H1 (cell line): ENCODE data around the gene TOP2A. TPM values are rescaled to one million over a fixed set of nuclear protein-coding genes. Genes with fewer than 3 reads are reported as not detected.

Experiments used
- CTCF ChIA-PET: fragments of 300-600 bp; sonication (Branson Sonifier 250); formaldehyde crosslinking; loops from one replicate; lab custom pipeline; 2021; ENCODE audit not compliant: partially characterized antibody; lab: Charles Lee
- POLR2A ChIA-PET: fragments of 300-600 bp; sonication (Branson Sonifier 250); formaldehyde crosslinking; loops from one replicate; lab custom pipeline; 2021; ENCODE audit warnings: inconsistent platforms; ENCODE audit not compliant: partially characterized antibody; lab: Charles Lee
- DNase-seq, 2 experiments: peaks; one replicate each; pipeline versions ENCODE4 v3.0.0 to v3.0.0-alpha.2; 2010 to 2022; ENCODE audit warnings: low spot score in 2 of 2, low read depth in 1 of 2, mixed read lengths in 1 of 2
- FAIRE-seq: peaks from 2 replicates; lab custom pipeline; 2011; peaks lifted over from hg19 to GRCh38; lab: Jason Lieb, UNC
- H2AFZ ChIP-seq: 2 replicates; pipeline ENCODE4 v1.8.1; 2012; ENCODE audit warnings: low read length, inconsistent platforms
- H2AK5ac ChIP-seq: 2 replicates; pipeline ENCODE4 v1.6.1; 2013; ENCODE audit warnings: low read depth, low read length
- H2BK120ac ChIP-seq: replicated peaks from 2 replicates; pipeline ENCODE3; 2013; ENCODE audit warnings: low read depth, low read length, inconsistent platforms
- H2BK12ac ChIP-seq: 2 replicates; pipeline ENCODE4 v1.6.1; 2013; ENCODE audit warnings: low read depth, low read length
- H2BK15ac ChIP-seq: 2 replicates; pipeline ENCODE4 v1.6.1; 2013; ENCODE audit warnings: low read length
- H2BK20ac ChIP-seq: 2 replicates; pipeline ENCODE4 v1.6.1; 2013; ENCODE audit warnings: low read length
- H2BK5ac ChIP-seq: 2 replicates; pipeline ENCODE4 v1.6.1; 2013; ENCODE audit warnings: low read depth, low read length
- H3K14ac ChIP-seq: 2 replicates; pipeline ENCODE4 v1.6.1; 2013; ENCODE audit warnings: inconsistent platforms; ENCODE audit not compliant: insufficient read length
- H3K18ac ChIP-seq: 2 replicates; pipeline ENCODE4 v1.6.1; 2013; ENCODE audit warnings: low read length; ENCODE audit errors: extremely low read depth
- H3K23ac ChIP-seq: 2 replicates; pipeline ENCODE4 v1.6.1; 2013; ENCODE audit warnings: inconsistent platforms; ENCODE audit not compliant: insufficient read length
- H3K23me2 ChIP-seq: 2 replicates; pipeline ENCODE4 v1.6.1; 2013; ENCODE audit warnings: low read depth, low read length
- H3K27ac ChIP-seq: 2 replicates; pipeline ENCODE4 v1.6.1; 2011; ENCODE audit warnings: low read depth, low read length, inconsistent platforms
- H3K27me3 ChIP-seq, 4 experiments: replicated peaks in 1 of 4; 1 replicate in 1 of 4; 2 replicates in 3 of 4; pipeline versions ENCODE4 v1.6.1 to v1.8.1; 2011 to 2013; ENCODE audit warnings: low read length in 3 of 4, mild to moderate bottlenecking in 3 of 4, inconsistent platforms in 2 of 4, mixed read lengths in 2 of 4, moderate library complexity in 1 of 4; ENCODE audit not compliant: control insufficient read depth in 3 of 4, insufficient read depth in 3 of 4; ENCODE audit errors: extremely low read depth in 1 of 4
- H3K36me3 ChIP-seq, 4 experiments: 2 replicates each; pipeline versions ENCODE4 v1.6.1 to v1.8.1; 2011 to 2013; ENCODE audit warnings: mild to moderate bottlenecking in 4 of 4, low read length in 3 of 4, moderate library complexity in 2 of 4, control low read depth in 1 of 4, inconsistent platforms in 1 of 4; ENCODE audit not compliant: insufficient read depth in 4 of 4, control insufficient read depth in 2 of 4
- H3K4ac ChIP-seq: replicated peaks from 2 replicates; pipeline ENCODE3; 2013; ENCODE audit warnings: low read length, low read depth, mixed read lengths, inconsistent platforms; ENCODE audit not compliant: insufficient read length
- H3K4me1 ChIP-seq, 4 experiments: replicated peaks in 1 of 4; 1 replicate in 1 of 4; 2 replicates in 3 of 4; pipeline versions ENCODE4 v1.6.1 to v1.8.1; 2011 to 2013; ENCODE audit warnings: low read length in 3 of 4, inconsistent platforms in 2 of 4, mixed read lengths in 1 of 4; ENCODE audit not compliant: insufficient read depth in 4 of 4, control insufficient read depth in 3 of 4
- H3K4me2 ChIP-seq, 2 experiments: 2 replicates each; pipeline versions ENCODE4 v1.6.1 to v1.8.1; 2011 to 2013; ENCODE audit warnings: low read depth in 2 of 2, low read length in 2 of 2, control low read depth in 1 of 2, inconsistent platforms in 1 of 2, mild to moderate bottlenecking in 1 of 2; ENCODE audit not compliant: insufficient read depth in 1 of 2
- H3K4me3 ChIP-seq, 4 experiments: fragments of 200-600, 300-600 bp in 1 of 4; sonication (generic), shearing (Covaris generic), sonication (Bioruptor Twin) in 1 of 4; 2 replicates each; pipeline versions ENCODE4 v1.5.1 to v1.8.1; 2011 to 2016; ENCODE audit warnings: low read length in 4 of 4, low read depth in 3 of 4, control low read depth in 2 of 4, inconsistent platforms in 2 of 4, mild to moderate bottlenecking in 2 of 4, mixed read lengths in 1 of 4, moderate library complexity in 1 of 4; ENCODE audit not compliant: insufficient read depth in 2 of 4; ENCODE audit errors: extremely low read depth in 1 of 4
- H3K56ac ChIP-seq: replicated peaks from 2 replicates; pipeline ENCODE3; 2013; ENCODE audit warnings: low read depth, mild to moderate bottlenecking, mixed read lengths, low read length, inconsistent platforms; ENCODE audit not compliant: insufficient read length
- H3K79me1 ChIP-seq: 2 replicates; pipeline ENCODE4 v1.6.1; 2013; ENCODE audit warnings: low read depth, low read length, control low read depth
- H3K79me2 ChIP-seq, 2 experiments: 2 replicates each; pipeline versions ENCODE4 v1.6.1 to v1.8.1; 2012 to 2013; ENCODE audit warnings: low read length in 2 of 2, mild to moderate bottlenecking in 2 of 2, inconsistent platforms in 1 of 2; ENCODE audit not compliant: insufficient read depth in 2 of 2, control insufficient read depth in 1 of 2
- H3K9ac ChIP-seq, 4 experiments: replicated peaks in 1 of 4; 1 replicate in 1 of 4; 2 replicates in 3 of 4; pipeline versions ENCODE4 v1.6.1 to v1.8.1; 2011 to 2013; ENCODE audit warnings: low read depth in 3 of 4, low read length in 3 of 4, control low read depth in 2 of 4, mild to moderate bottlenecking in 2 of 4, moderate library complexity in 2 of 4, inconsistent platforms in 1 of 4; ENCODE audit errors: extremely low read depth in 1 of 4
- H3K9me3 ChIP-seq, 2 experiments: 2 replicates each; pipeline versions ENCODE4 v1.6.1 to v1.8.1; 2012 to 2013; ENCODE audit warnings: mild to moderate bottlenecking in 2 of 2, moderate library complexity in 2 of 2, control low read depth in 1 of 2, inconsistent platforms in 1 of 2, low read depth in 1 of 2, low read length in 1 of 2, mixed read lengths in 1 of 2; ENCODE audit not compliant: insufficient read depth in 2 of 2
- H4K20me1 ChIP-seq, 2 experiments: replicated peaks in 1 of 2; 2 replicates each; pipeline versions ENCODE3 to v1.8.1; 2011 to 2013; ENCODE audit warnings: inconsistent platforms in 2 of 2, low read length in 2 of 2, mild to moderate bottlenecking in 1 of 2; ENCODE audit not compliant: insufficient read depth in 2 of 2, control insufficient read depth in 1 of 2
- H4K5ac ChIP-seq: 2 replicates; pipeline ENCODE4 v1.6.1; 2013; ENCODE audit warnings: low read length, low read depth, mixed read lengths, inconsistent platforms; ENCODE audit not compliant: insufficient read length
- H4K8ac ChIP-seq: 2 replicates; pipeline ENCODE4 v1.8.0; 2013; ENCODE audit warnings: mild to moderate bottlenecking, moderate library complexity, low read length, inconsistent platforms; ENCODE audit not compliant: insufficient read depth; ENCODE audit errors: extremely low read depth
- H4K91ac ChIP-seq: replicated peaks from 2 replicates; pipeline ENCODE3; 2013; ENCODE audit warnings: low read length, mixed read lengths, inconsistent platforms; ENCODE audit not compliant: insufficient read length
- CHD1 ChIP-seq: IDR thresholded peaks from 2 replicates; pipeline ENCODE4 v1.6.1; 2012; ENCODE audit warnings: low read depth, low read length, improper control_type of control experiment
- KDM4A ChIP-seq: IDR thresholded peaks from one replicate; pipeline ENCODE4 v1.7.1; 2012; ENCODE audit warnings: low read depth, mild to moderate bottlenecking, moderate library complexity, low read length, inconsistent platforms; ENCODE audit not compliant: severe bottlenecking
- NANOG ChIP-seq: IDR thresholded peaks from 2 replicates; pipeline ENCODE4 v1.6.1; 2011; ENCODE audit warnings: low read length, low read depth, mild to moderate bottlenecking, inconsistent platforms; ENCODE audit not compliant: insufficient read depth, poor library complexity, severe bottlenecking
- SIRT6 ChIP-seq: IDR thresholded peaks from one replicate; pipeline ENCODE4 v1.7.1; 2012; ENCODE audit warnings: low read length, inconsistent platforms
- SUZ12 ChIP-seq: fragments of 200-600 bp; sonication (generic); IDR thresholded peaks from 2 replicates; pipeline ENCODE4 v1.6.1; 2012; ENCODE audit warnings: mild to moderate bottlenecking, inconsistent platforms, low read length, moderate library complexity, mixed read lengths
- TAF7 ChIP-seq: optimal IDR thresholded peaks from 2 replicates; pipeline ENCODE3; 2011; ENCODE audit warnings: low read depth, mild to moderate bottlenecking, inconsistent platforms, low read length, moderate library complexity, borderline replicate concordance
- WGBS, 2 experiments: shearing (Covaris generic) in 1 of 2; methylation state at CpG; one replicate each; pipeline versions ENCODE4 v1.1.6 to v1.1.7; 2013 to 2015; ENCODE audit warnings: low lambda C conversion rate in 2 of 2, mixed read lengths in 2 of 2, inconsistent platforms in 1 of 2, low coverage in 1 of 2, missing lambda C conversion rate in 1 of 2; ENCODE audit not compliant: insufficient replicate concordance in 2 of 2, insufficient coverage in 1 of 2, insufficient read length in 1 of 2; ENCODE audit errors: extremely low coverage in 1 of 2, missing lambda C conversion rate in 1 of 2; 5-methylcytosine and 5-hydroxymethylcytosine counted together
- polyA plus RNA-seq, 7 experiments: library from polyadenylated mRNA; depleted of rRNA in 3 of 7; stranded (reverse) in 5 of 7; unstranded in 2 of 7; fragments of >200 nt in 5 of 7; fragments of 200-250 nt in 2 of 7; gene quantifications; 1 replicate in 5 of 7; 2 replicates in 1 of 7; 4 replicates in 1 of 7; pipeline versions ENCODE4 v1.2.1 to v1.2.3, GENCODE V29; 2011 to 2013; ENCODE audit warnings: missing spikeins in 2 of 7, mixed read lengths in 2 of 7
- total RNA-seq: library from RNA; stranded (reverse); fragmentation: NEBNext Ultra II Directional; extraction: Animal tissue kit (Norgen Biotek cat#: 25700); gene quantifications from 2 replicates; pipeline ENCODE4 v1.2.1, GENCODE V29; 2021

The TOP2A gene
- total and polyA plus RNA-seq, 2 of the 8 experiments (the other 6 are each of a cell fraction or from before 2014, with no cell fraction given), result 83.1 to 291 TPM

DNA sequence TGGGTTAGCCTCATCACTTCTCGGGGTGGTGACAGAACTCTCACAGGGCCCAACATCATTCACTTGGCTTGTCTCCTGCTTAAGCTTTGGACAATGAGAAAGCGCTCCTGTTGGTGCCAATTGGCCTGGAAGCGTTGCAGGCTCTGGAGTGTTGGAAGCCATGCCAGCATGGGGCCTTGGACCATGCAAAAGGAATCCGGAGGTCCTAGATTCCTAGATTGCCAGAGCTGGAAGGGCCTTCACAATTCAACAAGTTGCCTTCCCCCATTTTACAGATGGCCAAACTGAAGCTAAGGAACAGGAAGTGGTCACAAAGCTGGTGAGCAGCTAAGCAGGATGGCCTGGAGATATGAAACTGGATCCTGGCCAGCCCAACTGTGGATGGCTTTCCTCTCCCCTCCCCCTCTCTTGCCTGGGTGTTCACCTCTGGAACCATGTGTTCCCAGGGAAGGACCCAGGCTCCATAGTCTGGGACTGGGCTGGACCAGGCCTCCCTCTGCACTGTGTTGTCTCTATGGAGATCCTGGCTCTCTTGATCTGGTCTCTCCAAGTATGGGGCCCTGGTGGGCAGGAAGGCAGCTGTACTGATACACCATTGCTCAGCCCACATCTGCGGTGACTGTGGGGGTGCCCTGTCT lies 19.5 kb upstream of the TOP2A start:
- H4K5ac ChIP-seq, result no peak overlapping the region
- no peak for TF ChIP-seq SUZ12
- no peak for TF ChIP-seq TAF7
- no peak for TF ChIP-seq CHD1
- no peak for TF ChIP-seq KDM4A
- TF ChIP-seq NANOG, result no peak
- no peak for TF ChIP-seq SIRT6
- no peak overlapping the region for H3K14ac ChIP-seq
- H3K18ac ChIP-seq, result no peak overlapping the region
- H3K56ac ChIP-seq, result no peak overlapping the region
- no peak overlapping the region for H2BK120ac ChIP-seq
- WGBS, 2 experiments, result 90% methylated on average over 5 of the region's 5 CpGs; no CpG with 5 or more reads in 1 of the 2 experiments
- no peak overlapping the region for H2BK12ac ChIP-seq
- ChIA-PET POLR2A (interaction anchor here (0.6 to 1.3 kb wide), 2 partner anchors 20 to 149 kb away, joined by 3 to 5 read pairs; partner anchors contain the start of gene TOP2A), CTCF (interaction anchor here (0.9 to 28.2 kb wide), 8 partner anchors 11 to 128 kb away, joined by 3 to 739 read pairs (median 18); partner anchors contain the start of gene CCR7)
- no peak overlapping the region for H3K4me3 ChIP-seq
- no peak overlapping the region for H2BK5ac ChIP-seq
- H3K79me1 ChIP-seq, result no peaks in the 10 kb centered on the region
- H2BK20ac ChIP-seq, result no peak overlapping the region
- no peak overlapping the region for H3K4ac ChIP-seq
- H3K36me3 ChIP-seq, result no peaks in the 10 kb centered on the region
- no peaks in the 10 kb centered on the region for H3K9me3 ChIP-seq
- peaks cover 0 to 3% (median 2%) of the 10 kb centered on the region in 4 experiments; a peak in 4 of 7 replicates for H3K4me1 ChIP-seq
- H4K20me1 ChIP-seq, result no peaks in the 10 kb centered on the region
- no peaks in the 10 kb centered on the region for H3K23me2 ChIP-seq
- H3K23ac ChIP-seq, result no peak overlapping the region
- no peak overlapping the region for H4K91ac ChIP-seq
- H4K8ac ChIP-seq, result no peak overlapping the region
- no peak for DNase-seq
- no peaks in the 10 kb centered on the region for H3K79me2 ChIP-seq
- FAIRE-seq, result no peak
- no peak overlapping the region for H3K4me2 ChIP-seq
- no peak overlapping the region for H2AK5ac ChIP-seq
- no peak overlapping the region for H2AFZ ChIP-seq
- H3K27me3 ChIP-seq, result no peaks in the 10 kb centered on the region
- no peak overlapping the region for H3K9ac ChIP-seq
- no peak overlapping the region for H2BK15ac ChIP-seq
- H3K27ac ChIP-seq, result no peak overlapping the region
